HL-60 (cell line): ENCODE results near the gene PHACTR3.

Experiments used
- CTCF ChIP-seq: IDR thresholded peaks from one replicate; pipeline ENCODE4 v1.5.1; 2011; ENCODE audit warnings: low read length, control low read depth, inconsistent platforms; ENCODE audit not compliant: insufficient read depth
- POLR2AphosphoS5 ChIP-seq: IDR thresholded peaks from 2 replicates; pipeline ENCODE4 v1.6.1; 2012; ENCODE audit warnings: low read depth
- REST ChIP-seq: IDR thresholded peaks from 2 replicates; pipeline ENCODE4 v1.6.1; 2012; ENCODE audit warnings: low read depth; ENCODE audit not compliant: insufficient replicate concordance

- no peak for TF ChIP-seq CTCF
- no peak for TF ChIP-seq REST
- no peak for TF ChIP-seq POLR2AphosphoS5
These were observed 147.8 kb downstream of the PHACTR3 start for GRCh38 chr20:59752101-59752586.
